ENCODE results near the gene DLL4.
A peak's percentile ranks its signal among the peaks of the same experiment; 100 is the strongest.

Gene DLL4

DNA sequence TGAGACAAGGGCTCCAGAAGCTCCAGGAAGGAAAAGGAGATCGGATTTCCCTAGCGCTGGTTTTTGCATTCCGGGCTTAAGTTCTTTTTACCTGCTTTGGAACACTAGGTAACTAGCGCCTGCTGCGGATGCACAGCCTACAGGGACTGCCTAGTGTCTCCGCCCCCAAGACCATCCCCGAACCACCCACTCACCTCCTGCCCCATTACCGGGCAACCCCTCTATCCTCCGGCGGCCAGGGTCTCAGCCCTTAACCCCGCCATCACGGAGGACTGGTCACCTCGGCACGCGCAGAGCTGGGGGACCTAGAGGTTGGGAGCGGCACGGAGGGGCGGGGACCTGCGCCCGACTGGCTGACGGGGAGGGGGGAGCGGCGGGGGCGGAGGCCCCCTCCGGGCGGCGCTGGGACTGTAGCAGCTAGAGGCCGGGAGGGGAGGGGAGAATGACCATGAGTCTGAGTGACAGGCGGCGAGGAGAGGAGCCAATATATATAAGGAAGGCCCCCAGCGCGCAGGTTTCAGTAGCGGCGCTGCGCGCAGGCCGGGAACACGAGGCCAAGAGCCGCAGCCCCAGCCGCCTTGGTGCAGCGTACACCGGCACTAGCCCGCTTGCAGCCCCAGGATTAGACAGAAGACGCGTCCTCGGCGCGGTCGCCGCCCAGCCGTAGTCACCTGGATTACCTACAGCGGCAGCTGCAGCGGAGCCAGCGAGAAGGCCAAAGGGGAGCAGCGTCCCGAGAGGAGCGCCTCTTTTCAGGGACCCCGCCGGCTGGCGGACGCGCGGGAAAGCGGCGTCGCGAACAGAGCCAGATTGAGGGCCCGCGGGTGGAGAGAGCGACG lies at the start of gene DLL4:
DLL4 (plus strand) TSS at position 520 of the 839 bp plus-strand sequence. CDS start 329 bp downstream, outside the sequence.
- H3K4me3 ChIP-seq (ENCODE audit: control insufficient read depth, low read depth, low read length), result peak within 1 kb of the TSS; percentile 4
- TF ChIP-seq, protein P1, sequence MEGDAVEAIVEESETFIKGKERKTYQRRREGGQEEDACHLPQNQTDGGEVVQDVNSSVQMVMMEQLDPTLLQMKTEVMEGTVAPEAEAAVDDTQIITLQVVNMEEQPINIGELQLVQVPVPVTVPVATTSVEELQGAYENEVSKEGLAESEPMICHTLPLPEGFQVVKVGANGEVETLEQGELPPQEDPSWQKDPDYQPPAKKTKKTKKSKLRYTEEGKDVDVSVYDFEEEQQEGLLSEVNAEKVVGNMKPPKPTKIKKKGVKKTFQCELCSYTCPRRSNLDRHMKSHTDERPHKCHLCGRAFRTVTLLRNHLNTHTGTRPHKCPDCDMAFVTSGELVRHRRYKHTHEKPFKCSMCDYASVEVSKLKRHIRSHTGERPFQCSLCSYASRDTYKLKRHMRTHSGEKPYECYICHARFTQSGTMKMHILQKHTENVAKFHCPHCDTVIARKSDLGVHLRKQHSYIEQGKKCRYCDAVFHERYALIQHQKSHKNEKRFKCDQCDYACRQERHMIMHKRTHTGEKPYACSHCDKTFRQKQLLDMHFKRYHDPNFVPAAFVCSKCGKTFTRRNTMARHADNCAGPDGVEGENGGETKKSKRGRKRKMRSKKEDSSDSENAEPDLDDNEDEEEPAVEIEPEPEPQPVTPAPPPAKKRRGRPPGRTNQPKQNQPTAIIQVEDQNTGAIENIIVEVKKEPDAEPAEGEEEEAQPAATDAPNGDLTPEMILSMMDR (conservative IDR thresholded peaks at IDR 0.05; ENCODE audit: control insufficient read depth, insufficient read depth, low read depth, low read length), result no peak
- peak; percentile 21 for DNase-seq (ENCODE audit: low read depth)

DNA sequence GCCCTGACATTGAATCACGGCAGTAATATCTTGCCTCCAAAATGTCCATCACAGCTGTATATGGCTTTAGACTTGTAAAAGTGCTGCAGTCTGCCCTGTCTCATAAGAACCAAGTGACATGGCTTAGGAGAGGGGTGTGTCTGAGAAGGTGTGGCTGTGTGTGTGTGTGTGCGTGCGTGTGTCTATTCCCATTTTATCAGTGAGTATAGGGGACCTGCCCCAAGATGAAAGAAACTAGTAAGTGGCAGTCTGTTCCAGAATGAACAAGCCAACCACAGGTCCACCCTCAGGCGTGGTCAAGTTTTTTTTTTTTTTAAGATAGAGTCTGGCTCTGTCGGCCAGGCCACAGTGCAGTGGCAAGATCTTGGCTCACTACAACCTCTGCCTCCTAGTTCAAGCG lies 49.5 kb upstream of the DLL4 start:
- H3K4me3 ChIP-seq (ENCODE audit: control insufficient read depth, low read depth, low read length), result no peak overlapping the region
- no peak for DNase-seq (ENCODE audit: low read depth)
- TF ChIP-seq, protein P1 (conservative IDR thresholded peaks at IDR 0.05; ENCODE audit: control insufficient read depth, insufficient read depth, low read depth, low read length), result no peak

GRCh38 chr15:40881351-40881750 lies 47.8 kb upstream of the DLL4 start:
- no peak overlapping the region for H3K4me3 ChIP-seq (ENCODE audit: control insufficient read depth, low read depth, low read length)
- TF ChIP-seq, protein P1 (conservative IDR thresholded peaks at IDR 0.05; ENCODE audit: control insufficient read depth, insufficient read depth, low read depth, low read length), result no peak
- DNase-seq (ENCODE audit: low read depth), result no peak

GRCh38 chr15:40886586-40886985 lies 42.6 kb upstream of the DLL4 start:
- no peak for DNase-seq (ENCODE audit: low read depth)
- TF ChIP-seq, protein P1 (conservative IDR thresholded peaks at IDR 0.05; ENCODE audit: control insufficient read depth, insufficient read depth, low read depth, low read length), result no peak
- H3K4me3 ChIP-seq (ENCODE audit: control insufficient read depth, low read depth, low read length), result no peak overlapping the region

DNA sequence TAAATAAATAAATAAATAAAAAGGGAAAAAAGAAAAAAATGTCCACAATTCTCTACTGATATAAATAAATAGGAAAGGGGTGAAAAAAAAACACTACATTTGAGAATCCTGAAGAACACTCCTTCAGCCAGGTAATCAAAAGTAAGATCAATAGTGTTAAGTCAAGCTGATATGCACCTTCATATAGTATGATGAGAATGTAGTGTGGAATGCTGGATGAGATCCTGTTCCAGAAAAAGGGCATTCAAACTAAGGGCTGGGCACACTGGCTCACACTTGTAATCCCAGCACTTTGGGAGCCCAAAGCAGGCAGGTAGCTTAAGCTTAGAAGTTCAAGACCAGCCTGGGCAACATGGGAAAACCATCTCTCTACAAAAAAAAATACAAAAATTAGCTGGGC lies 40.0 kb upstream of the DLL4 start:
- DNase-seq (ENCODE audit: low read depth), result no peak
- no peak overlapping the region for H3K4me3 ChIP-seq (ENCODE audit: control insufficient read depth, low read depth, low read length)
- TF ChIP-seq, protein P1 (conservative IDR thresholded peaks at IDR 0.05; ENCODE audit: control insufficient read depth, insufficient read depth, low read depth, low read length), result no peak

- TF ChIP-seq, protein P1 (conservative IDR thresholded peaks at IDR 0.05; ENCODE audit: control insufficient read depth, insufficient read depth, low read depth, low read length), result no peak
Observed at GRCh38 chr15:40891138-40891537, 38.0 kb upstream of the DLL4 start.

More at GRCh38 chr15:40891138-40891537, 38.0 kb upstream of the DLL4 start:
- no peak overlapping the region for H3K4me3 ChIP-seq (ENCODE audit: control insufficient read depth, low read depth, low read length)
- DNase-seq (ENCODE audit: low read depth), result no peak
